ENCODE data around the gene PLA2G4F.

The PLA2G4F gene

DNA sequence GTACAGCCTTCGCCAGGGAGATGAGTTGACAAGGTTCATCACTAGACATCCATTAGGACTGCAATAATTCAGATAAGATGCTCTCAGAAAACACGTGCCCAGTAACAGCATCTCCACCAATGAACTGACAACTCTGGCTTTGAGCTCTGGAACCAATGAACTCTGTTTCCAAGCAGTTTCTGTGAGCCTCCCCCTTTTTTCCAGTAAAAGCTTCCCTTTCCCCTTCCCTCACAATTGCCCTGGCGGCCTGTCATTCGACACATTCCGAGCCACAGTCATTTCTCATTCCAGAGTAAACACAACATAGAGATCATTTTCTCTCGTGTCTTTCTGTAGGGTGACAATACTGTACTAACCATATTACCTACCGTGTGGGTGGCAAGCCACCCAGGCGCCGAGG is 65.7 kb downstream of the PLA2G4F start:
- Histone ChIP-seq H3K4me3 (ENCODE audit: low read depth, low read length) (no peak overlapping the region), H3K4me1 (peaks cover 17% of the 10 kb centered on the region), H3K9me3 (no peaks in the 10 kb centered on the region), H3K36me3 (no peaks in the 10 kb centered on the region), H3K27me3 (no peaks in the 10 kb centered on the region)
- TF ChIP-seq, protein P1, sequence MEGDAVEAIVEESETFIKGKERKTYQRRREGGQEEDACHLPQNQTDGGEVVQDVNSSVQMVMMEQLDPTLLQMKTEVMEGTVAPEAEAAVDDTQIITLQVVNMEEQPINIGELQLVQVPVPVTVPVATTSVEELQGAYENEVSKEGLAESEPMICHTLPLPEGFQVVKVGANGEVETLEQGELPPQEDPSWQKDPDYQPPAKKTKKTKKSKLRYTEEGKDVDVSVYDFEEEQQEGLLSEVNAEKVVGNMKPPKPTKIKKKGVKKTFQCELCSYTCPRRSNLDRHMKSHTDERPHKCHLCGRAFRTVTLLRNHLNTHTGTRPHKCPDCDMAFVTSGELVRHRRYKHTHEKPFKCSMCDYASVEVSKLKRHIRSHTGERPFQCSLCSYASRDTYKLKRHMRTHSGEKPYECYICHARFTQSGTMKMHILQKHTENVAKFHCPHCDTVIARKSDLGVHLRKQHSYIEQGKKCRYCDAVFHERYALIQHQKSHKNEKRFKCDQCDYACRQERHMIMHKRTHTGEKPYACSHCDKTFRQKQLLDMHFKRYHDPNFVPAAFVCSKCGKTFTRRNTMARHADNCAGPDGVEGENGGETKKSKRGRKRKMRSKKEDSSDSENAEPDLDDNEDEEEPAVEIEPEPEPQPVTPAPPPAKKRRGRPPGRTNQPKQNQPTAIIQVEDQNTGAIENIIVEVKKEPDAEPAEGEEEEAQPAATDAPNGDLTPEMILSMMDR (IDR thresholded peaks at IDR 0.05; ENCODE audit: low read depth, low read length), result no peak
- no peak for DNase-seq

GRCh38 chr15:42090370-42090769 is 66.1 kb downstream of the PLA2G4F start:
- no peaks in the 10 kb centered on the region for H3K36me3 ChIP-seq
- DNase-seq, result no peak
- no peaks in the 10 kb centered on the region for H3K27me3 ChIP-seq
- H3K9me3 ChIP-seq, result no peaks in the 10 kb centered on the region
- peaks cover 17% of the 10 kb centered on the region for H3K4me1 ChIP-seq
- TF ChIP-seq, protein P1 (IDR thresholded peaks at IDR 0.05; ENCODE audit: low read depth, low read length), result no peak
- H3K4me3 ChIP-seq (ENCODE audit: low read depth, low read length), result no peak overlapping the region

GRCh38 chr15:42089942-42090341 is 66.5 kb downstream of the PLA2G4F start:
- Histone ChIP-seq H3K4me3 (ENCODE audit: low read depth, low read length) (no peak overlapping the region), H3K27me3 (no peaks in the 10 kb centered on the region), H3K36me3 (no peaks in the 10 kb centered on the region), H3K4me1 (peaks cover 17% of the 10 kb centered on the region), H3K9me3 (no peaks in the 10 kb centered on the region)
- DNase-seq, result no peak
- TF ChIP-seq, protein P1 (IDR thresholded peaks at IDR 0.05; ENCODE audit: low read depth, low read length), result no peak

Data from BE2C (cell line).